ENCODE data around the gene ST6GALNAC6. TPM values are rescaled to one million over a fixed set of nuclear protein-coding genes. Genes with fewer than 3 reads are reported as not detected.

The ST6GALNAC6 gene
- total RNA-seq, 1 donor from 2014 or later, result 31.1 TPM

DNA sequence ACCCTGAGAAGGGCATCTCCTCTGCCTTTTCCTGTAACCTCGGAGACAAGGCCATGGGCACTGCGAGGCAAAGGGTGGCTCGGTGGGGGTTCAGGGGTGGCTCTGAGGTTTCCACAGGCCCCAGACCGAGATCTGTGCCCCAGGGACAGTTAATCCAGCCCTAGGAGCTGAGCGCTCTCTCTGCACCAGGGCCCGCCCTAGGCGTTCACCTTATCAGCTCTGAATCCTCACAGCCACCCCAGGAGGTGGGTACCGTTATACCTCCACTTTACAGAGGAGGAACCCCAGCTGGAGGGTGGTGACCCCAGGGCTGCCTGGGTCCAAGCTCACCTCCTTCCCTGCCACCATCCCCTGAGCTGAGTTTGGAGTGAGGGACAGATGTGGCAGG is 42.7 kb downstream of the ST6GALNAC6 start:
- Mint-ChIP-seq H3K27ac (no peak overlapping the region), H3K27me3 (peaks cover 6% of the 10 kb centered on the region), H3K9me3 (ENCODE audit: low read depth) (no peaks in the 10 kb centered on the region)

DNA sequence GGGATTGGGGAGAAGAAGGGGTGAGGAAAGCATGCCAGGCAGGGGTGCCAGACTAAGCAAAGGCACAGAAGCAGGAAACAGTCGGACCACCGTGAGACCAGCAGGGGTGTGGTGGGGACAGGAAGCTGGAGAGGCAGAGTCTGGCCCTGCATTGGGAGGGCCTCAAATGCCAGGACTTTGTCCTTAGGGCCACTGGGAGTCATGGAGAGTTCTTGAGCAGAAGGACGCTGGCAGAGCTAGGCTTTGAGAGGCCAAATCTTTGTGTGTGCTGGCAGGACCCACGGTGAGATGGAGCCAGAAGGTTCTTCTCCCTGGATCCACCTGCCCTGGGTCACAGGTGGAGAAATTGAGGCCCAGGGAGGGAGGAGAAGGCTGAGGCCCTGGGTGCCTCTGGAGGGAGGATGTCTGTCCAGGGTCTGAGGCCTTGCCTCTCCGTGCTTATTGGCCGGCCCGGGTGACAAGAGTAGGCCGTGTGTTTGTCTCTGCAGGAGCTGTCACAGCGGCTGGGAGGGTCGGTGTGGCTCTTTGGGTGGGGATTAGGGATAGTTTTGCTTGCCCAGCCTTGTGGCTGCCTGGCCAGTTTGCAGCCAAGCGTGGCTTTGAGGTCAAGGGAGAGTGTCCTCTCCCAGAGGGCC is 43.2 kb downstream of the ST6GALNAC6 start:
- no peak for DNase-seq (ENCODE audit: low spot score, unreplicated experiment)
- Mint-ChIP-seq H3K9me3 (ENCODE audit: low read depth) (no peaks in the 10 kb centered on the region), H3K4me3 (ENCODE audit: low read depth) (no peak overlapping the region), H3K4me1 (ENCODE audit: low read depth) (peaks cover 8% of the 10 kb centered on the region), H3K27ac (no peak overlapping the region), H3K36me3 (ENCODE audit: insufficient read depth) (no peaks in the 10 kb centered on the region), H3K27me3 (peaks cover 6% of the 10 kb centered on the region)
- TF ChIP-seq, protein P1, sequence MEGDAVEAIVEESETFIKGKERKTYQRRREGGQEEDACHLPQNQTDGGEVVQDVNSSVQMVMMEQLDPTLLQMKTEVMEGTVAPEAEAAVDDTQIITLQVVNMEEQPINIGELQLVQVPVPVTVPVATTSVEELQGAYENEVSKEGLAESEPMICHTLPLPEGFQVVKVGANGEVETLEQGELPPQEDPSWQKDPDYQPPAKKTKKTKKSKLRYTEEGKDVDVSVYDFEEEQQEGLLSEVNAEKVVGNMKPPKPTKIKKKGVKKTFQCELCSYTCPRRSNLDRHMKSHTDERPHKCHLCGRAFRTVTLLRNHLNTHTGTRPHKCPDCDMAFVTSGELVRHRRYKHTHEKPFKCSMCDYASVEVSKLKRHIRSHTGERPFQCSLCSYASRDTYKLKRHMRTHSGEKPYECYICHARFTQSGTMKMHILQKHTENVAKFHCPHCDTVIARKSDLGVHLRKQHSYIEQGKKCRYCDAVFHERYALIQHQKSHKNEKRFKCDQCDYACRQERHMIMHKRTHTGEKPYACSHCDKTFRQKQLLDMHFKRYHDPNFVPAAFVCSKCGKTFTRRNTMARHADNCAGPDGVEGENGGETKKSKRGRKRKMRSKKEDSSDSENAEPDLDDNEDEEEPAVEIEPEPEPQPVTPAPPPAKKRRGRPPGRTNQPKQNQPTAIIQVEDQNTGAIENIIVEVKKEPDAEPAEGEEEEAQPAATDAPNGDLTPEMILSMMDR (IDR thresholded peaks at IDR 0.05; ENCODE audit: unreplicated experiment), result no peak

More for the DNA sequence above, 42.7 kb downstream of the ST6GALNAC6 start:
- DNase-seq (ENCODE audit: low spot score, unreplicated experiment), result no peak
- TF ChIP-seq, protein P1 (IDR thresholded peaks at IDR 0.05; ENCODE audit: unreplicated experiment), result no peak
- Mint-ChIP-seq H3K4me1 (ENCODE audit: low read depth) (peaks cover 8% of the 10 kb centered on the region), H3K4me3 (ENCODE audit: low read depth) (no peak overlapping the region), H3K36me3 (ENCODE audit: insufficient read depth) (no peaks in the 10 kb centered on the region)

DNA sequence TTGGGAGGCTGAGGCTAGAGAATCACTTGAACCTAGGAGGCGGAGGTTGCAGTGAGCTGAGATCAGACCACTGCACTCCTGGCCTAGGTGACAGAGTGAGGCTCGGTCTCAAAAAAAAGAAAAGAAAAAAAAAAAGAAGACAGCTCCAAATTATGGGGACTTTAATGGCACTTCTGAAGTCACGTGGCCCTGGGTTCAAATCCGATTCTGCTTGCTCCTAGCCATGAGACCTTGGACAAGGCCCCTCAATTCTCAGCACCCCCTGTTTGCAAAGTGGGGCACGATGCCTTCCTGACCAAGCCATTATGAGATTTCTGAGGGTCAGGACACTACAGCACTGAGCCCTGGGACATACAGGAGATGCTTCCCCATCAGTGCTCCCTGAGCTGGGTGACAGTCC is 43.9 kb downstream of the ST6GALNAC6 start:
- Mint-ChIP-seq H3K27ac (no peak overlapping the region), H3K4me1 (ENCODE audit: low read depth) (peaks cover 8% of the 10 kb centered on the region), H3K36me3 (ENCODE audit: insufficient read depth) (no peaks in the 10 kb centered on the region), H3K9me3 (ENCODE audit: low read depth) (no peaks in the 10 kb centered on the region), H3K4me3 (ENCODE audit: low read depth) (no peak overlapping the region), H3K27me3 (peaks cover 6% of the 10 kb centered on the region)
- DNase-seq (ENCODE audit: low spot score, unreplicated experiment), result no peak
- TF ChIP-seq, protein P1 (IDR thresholded peaks at IDR 0.05; ENCODE audit: unreplicated experiment), result no peak

DNA sequence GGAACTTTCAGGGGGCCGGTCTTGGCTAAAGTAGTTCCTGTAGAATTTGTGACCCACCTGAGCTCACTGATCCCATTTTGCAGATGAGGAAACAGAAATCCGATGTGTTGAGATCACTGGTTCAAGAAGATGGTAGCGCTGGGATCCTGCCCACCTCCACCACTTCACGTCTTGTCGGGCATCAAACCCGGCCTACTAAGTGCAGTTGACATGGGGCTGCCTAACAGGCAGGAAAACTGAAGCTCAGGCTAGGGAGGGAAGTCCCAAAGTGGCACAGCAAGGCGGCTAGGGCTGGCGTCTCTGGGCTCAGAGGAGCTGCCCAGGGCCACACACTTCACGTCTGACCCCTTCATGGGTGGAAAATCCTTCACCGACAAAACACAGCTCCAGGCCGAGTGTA is 44.4 kb downstream of the ST6GALNAC6 start:
- Mint-ChIP-seq H3K4me3 (ENCODE audit: low read depth) (no peak overlapping the region), H3K27me3 (peaks cover 6% of the 10 kb centered on the region), H3K36me3 (ENCODE audit: insufficient read depth) (no peaks in the 10 kb centered on the region), H3K27ac (no peak overlapping the region), H3K9me3 (ENCODE audit: low read depth) (no peaks in the 10 kb centered on the region), H3K4me1 (ENCODE audit: low read depth) (peaks cover 8% of the 10 kb centered on the region)
- TF ChIP-seq, protein P1 (IDR thresholded peaks at IDR 0.05; ENCODE audit: unreplicated experiment), result no peak
- DNase-seq (ENCODE audit: low spot score, unreplicated experiment), result no peak

DNA sequence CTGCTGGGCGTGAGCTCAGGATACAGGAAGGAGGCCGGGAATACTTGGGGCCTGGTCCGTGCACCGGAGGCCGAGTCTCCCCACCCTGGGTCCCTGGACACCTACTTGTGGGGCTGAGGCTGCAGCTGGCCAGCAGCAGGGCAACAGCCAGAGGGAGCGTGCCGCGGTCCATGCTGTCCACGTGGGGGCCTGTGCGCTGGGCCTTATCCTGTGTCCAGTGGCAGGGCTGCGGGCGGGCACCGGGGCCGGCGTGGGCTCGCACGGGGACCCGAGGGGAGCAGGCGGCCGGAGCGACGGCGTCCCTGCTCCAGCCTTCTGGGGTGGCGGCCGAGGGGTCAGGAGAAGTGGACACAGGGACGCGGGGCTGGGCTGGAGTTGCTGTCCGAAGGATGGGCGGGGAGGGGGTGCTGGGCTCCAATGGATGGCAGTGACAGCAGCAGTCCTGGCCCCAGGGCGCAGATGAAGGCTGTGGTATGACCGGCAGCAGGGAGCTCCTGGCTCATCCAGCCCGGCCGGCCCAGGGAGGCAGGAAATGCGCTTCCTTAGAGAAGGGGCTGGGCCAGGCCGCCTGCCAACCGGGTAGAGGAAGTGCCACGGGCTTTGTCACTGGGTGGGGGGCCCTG is 45.1 kb downstream of the ST6GALNAC6 start, which contains the start of gene ENG:
Gene ENG (minus strand): TSS at position 475 of the 623 bp plus-strand sequence. CDS start 303 bp downstream, at position 172.
- H3K9me3 Mint-ChIP-seq (ENCODE audit: low read depth), result peaks cover 2% of the 10 kb centered on the region
- H3K27me3 Mint-ChIP-seq, result peaks cover 6% of the 10 kb centered on the region
- no peak for DNase-seq (ENCODE audit: low spot score, unreplicated experiment)
- H3K4me1 Mint-ChIP-seq (ENCODE audit: low read depth), result peaks cover 8% of the 10 kb centered on the region
- TF ChIP-seq, protein P1 (IDR thresholded peaks at IDR 0.05; ENCODE audit: unreplicated experiment), result no peak
- no peak within 1 kb of the TSS for H3K27ac Mint-ChIP-seq
- H3K4me3 Mint-ChIP-seq (ENCODE audit: low read depth), result no peak within 1 kb of the TSS
- no peaks in the 10 kb centered on the region for H3K36me3 Mint-ChIP-seq (ENCODE audit: insufficient read depth)
